ENCODE measurements around the gene TSPEAR. TPM values are rescaled to one million over a fixed set of nuclear protein-coding genes. Genes with fewer than 3 reads are reported as not detected.
"Not testable (repeated sequence)": the region's sequence is repeated elsewhere in the genome, so short reads cannot be mapped to it uniquely, and the experiment has no call there.

The TSPEAR gene
- total RNA-seq, 2 experiments from 2014 or later: not detected

DNA sequence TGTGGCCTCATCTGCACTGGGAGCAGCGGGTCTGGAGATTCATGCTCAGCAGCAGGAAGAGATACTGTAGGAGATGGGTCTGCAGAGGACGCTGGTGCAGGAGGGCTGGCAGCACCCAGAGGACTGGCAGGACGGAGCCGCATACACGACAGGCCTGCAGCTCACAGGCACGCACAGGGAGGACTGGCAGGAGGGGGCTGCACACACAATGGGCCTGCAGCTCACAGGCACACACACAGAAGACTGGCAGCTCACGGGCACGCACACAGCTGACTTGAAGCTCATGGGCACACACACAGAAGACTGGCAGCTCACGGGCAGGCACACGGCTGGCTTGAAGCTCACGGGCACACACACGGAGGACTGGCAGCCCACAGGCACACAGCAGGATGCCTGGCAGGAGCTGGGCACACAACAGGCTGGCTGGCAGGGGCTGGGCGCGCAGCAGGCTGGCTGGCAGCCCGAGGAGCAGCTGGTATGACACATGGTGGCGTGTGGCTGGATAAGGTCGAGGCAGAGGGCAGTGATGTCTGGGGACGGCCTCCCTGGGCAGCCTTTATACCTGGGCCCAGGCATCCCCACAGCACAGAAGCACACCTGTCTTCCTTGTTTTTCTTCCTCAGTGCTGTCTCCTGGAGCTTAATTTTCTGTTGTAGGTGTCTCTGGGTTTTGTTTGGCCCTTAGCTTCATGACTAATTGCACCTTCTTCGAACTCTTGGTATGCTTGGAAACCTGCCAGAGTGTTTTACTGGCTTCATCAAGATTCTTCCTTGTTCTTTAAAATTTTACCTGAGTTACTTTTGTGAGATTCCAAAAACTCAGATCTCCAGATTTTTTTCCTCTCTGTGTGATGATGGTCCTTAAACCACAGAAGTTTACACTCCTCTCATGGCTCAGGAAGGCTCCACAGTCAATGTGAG is 44.7 kb downstream of the TSPEAR start, which contains the start of gene KRTAP12-2:
TSS of gene KRTAP12-2 (minus strand) at position 527 of the 920 bp plus-strand sequence. CDS start at position 486, 41 bp downstream.
- Histone ChIP-seq H3K27me3 (ENCODE audit: control insufficient read depth in 1 of 2, insufficient read depth in 2 of 2, low read length in 2 of 2) (peaks cover 0 to 2% of the 10 kb centered on the region in 2 experiments), H3K27ac (ENCODE audit: low read depth in 1 of 2, low read length in 2 of 2) (no peak within 1 kb of the TSS), H3K9me3 (ENCODE audit: control insufficient read depth in 1 of 2, insufficient read depth in 1 of 2, low read length in 2 of 2) (peaks cover 8 to 17% of the 10 kb centered on the region in 2 experiments), H3K4me1 (ENCODE audit: insufficient read depth, low read length) (no peaks in the 10 kb centered on the region), H3K4me3 (ENCODE audit: low read length) (no peak within 1 kb of the TSS), H3K36me3 (ENCODE audit: insufficient read depth, low read length) (no peaks in the 10 kb centered on the region)
- no peak for ATAC-seq (ENCODE audit: poor library complexity)
- Mint-ChIP-seq H3K36me3 (ENCODE audit: low read depth) (no peaks in the 10 kb centered on the region), H3K4me3 (no peak within 1 kb of the TSS), H3K27me3 (peaks cover 8% of the 10 kb centered on the region), H3K27ac (no peak within 1 kb of the TSS), H3K9me3 (peaks cover 8% of the 10 kb centered on the region), H3K4me1 (ENCODE audit: low read depth) (no peaks in the 10 kb centered on the region)
- TF ChIP-seq, protein P1, sequence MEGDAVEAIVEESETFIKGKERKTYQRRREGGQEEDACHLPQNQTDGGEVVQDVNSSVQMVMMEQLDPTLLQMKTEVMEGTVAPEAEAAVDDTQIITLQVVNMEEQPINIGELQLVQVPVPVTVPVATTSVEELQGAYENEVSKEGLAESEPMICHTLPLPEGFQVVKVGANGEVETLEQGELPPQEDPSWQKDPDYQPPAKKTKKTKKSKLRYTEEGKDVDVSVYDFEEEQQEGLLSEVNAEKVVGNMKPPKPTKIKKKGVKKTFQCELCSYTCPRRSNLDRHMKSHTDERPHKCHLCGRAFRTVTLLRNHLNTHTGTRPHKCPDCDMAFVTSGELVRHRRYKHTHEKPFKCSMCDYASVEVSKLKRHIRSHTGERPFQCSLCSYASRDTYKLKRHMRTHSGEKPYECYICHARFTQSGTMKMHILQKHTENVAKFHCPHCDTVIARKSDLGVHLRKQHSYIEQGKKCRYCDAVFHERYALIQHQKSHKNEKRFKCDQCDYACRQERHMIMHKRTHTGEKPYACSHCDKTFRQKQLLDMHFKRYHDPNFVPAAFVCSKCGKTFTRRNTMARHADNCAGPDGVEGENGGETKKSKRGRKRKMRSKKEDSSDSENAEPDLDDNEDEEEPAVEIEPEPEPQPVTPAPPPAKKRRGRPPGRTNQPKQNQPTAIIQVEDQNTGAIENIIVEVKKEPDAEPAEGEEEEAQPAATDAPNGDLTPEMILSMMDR (IDR thresholded peaks at IDR 0.05): no peak
- DNase-seq: no peak
- CTCF ChIA-PET: interaction anchor here (1.1 kb wide), 1 partner anchor 120 kb away, joined by 3 read pairs; no protein-coding TSS in a partner anchor
- POLR2A ChIA-PET: interaction anchor here (2.5 kb wide), 1 partner anchor 9 kb away, joined by 7 read pairs; the partner anchor contains the start of gene KRTAP12-3
- intact Hi-C loops (cut with DNase I, micrococcal nuclease): no loop called here

DNA sequence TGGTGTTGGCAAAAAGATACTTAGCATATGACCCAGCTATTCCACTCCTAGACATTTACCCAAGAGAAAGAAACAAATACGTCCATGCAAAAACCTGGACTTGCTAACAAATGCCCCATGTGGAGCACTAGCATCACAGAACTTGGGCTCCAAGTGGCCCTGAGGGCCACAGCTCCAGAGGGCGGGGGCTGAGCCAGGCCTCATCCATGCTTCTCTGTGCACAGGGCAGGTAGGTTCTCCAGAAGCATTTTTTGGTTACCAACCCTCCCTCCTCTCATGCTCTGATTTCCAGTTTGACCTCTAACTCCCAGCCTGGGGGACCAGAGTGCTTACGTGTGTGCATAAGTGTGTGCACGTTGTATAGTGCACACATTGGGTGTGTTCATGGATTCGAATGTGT is 46.7 kb downstream of the TSPEAR start:
- no peaks in the 10 kb centered on the region for H3K36me3 Mint-ChIP-seq (ENCODE audit: low read depth)
- no peak overlapping the region for H3K27ac Mint-ChIP-seq
- H3K9me3 ChIP-seq (ENCODE audit: control insufficient read depth in 1 of 2, insufficient read depth in 1 of 2, low read length in 2 of 2): peaks cover 0 to 4% of the 10 kb centered on the region in 2 experiments
- peaks cover 8% of the 10 kb centered on the region for H3K27me3 Mint-ChIP-seq
- peaks cover 7% of the 10 kb centered on the region for H3K4me1 Mint-ChIP-seq (ENCODE audit: low read depth)
- ATAC-seq (ENCODE audit: poor library complexity) (no peak), DNase-seq (no peak)
- H3K4me3 ChIP-seq (ENCODE audit: low read length): no peak overlapping the region
- intact Hi-C loops (cut with DNase I, micrococcal nuclease): no loop called here
- H3K4me1 ChIP-seq (ENCODE audit: insufficient read depth, low read length): peaks cover under 1% of the 10 kb centered on the region
- ChIA-PET CTCF (no interaction called here), POLR2A (no interaction called here)
- peaks cover 0 to under 1% of the 10 kb centered on the region in 2 experiments for H3K27me3 ChIP-seq (ENCODE audit: control insufficient read depth in 1 of 2, insufficient read depth in 2 of 2, low read length in 2 of 2)
- TF ChIP-seq, protein P1 (IDR thresholded peaks at IDR 0.05): no peak
- no peak overlapping the region for H3K4me3 Mint-ChIP-seq
- no peaks in the 10 kb centered on the region for H3K36me3 ChIP-seq (ENCODE audit: insufficient read depth, low read length)
- H3K9me3 Mint-ChIP-seq: peaks cover 13% of the 10 kb centered on the region
- no peak overlapping the region for H3K27ac ChIP-seq (ENCODE audit: low read depth in 1 of 2, low read length in 2 of 2)

- peaks cover 38% of the 10 kb centered on the region for H3K4me1 Mint-ChIP-seq (ENCODE audit: low read depth)
- H3K4me3 Mint-ChIP-seq; H3K36me3 ChIP-seq (ENCODE audit: insufficient read depth, low read length); H3K27me3 ChIP-seq (ENCODE audit: control insufficient read depth in 1 of 2, insufficient read depth in 2 of 2, low read length in 2 of 2); ATAC-seq (ENCODE audit: poor library complexity); H3K4me3 ChIP-seq (ENCODE audit: low read length); H3K27ac Mint-ChIP-seq; H3K27me3 Mint-ChIP-seq; CTCF ChIA-PET; POLR2A ChIA-PET; DNase-seq; intact Hi-C loops (cut with DNase I, micrococcal nuclease); H3K27ac ChIP-seq (ENCODE audit: low read depth in 1 of 2, low read length in 2 of 2): not testable (repeated sequence)
- H3K9me3 Mint-ChIP-seq: peaks cover 21% of the 10 kb centered on the region
- Histone ChIP-seq H3K4me1 (ENCODE audit: insufficient read depth, low read length) (peaks cover 31% of the 10 kb centered on the region), H3K9me3 (ENCODE audit: control insufficient read depth in 1 of 2, insufficient read depth in 1 of 2, low read length in 2 of 2) (peaks cover 5 to 11% of the 10 kb centered on the region in 2 experiments)
- H3K36me3 Mint-ChIP-seq (ENCODE audit: low read depth): peaks cover 26% of the 10 kb centered on the region
These were observed 49.8 kb downstream of the TSPEAR start for GRCh38 chr21:44661567-44661966.
